Activated effector memory CD4-positive, alpha-beta T cell treated with Interleukin-2 at 50 U/mL for 16 hours (primary cell): ENCODE results near the gene ALMS1.
"Not testable (repeated sequence)": the region's sequence is repeated elsewhere in the genome, so short reads cannot be mapped to it uniquely, and the experiment has no call there.

Source experiments
- DNase-seq: peaks from one replicate; pipeline ENCODE4 v3.0.0-alpha.2; 2020

The ALMS1 gene

GRCh38 chr2:73630662-73631266, 245.1 kb downstream of the ALMS1 start:
- not testable (repeated sequence) for DNase-seq

- DNase-seq, result not testable (repeated sequence)
These were observed 251.3 kb downstream of the ALMS1 start for GRCh38 chr2:73636977-73637376.

- no peak for DNase-seq
These were observed 252.8 kb downstream of the ALMS1 start for GRCh38 chr2:73638429-73638828.

GRCh38 chr2:73640511-73640911, 254.9 kb downstream of the ALMS1 start:
- DNase-seq, result no peak

GRCh38 chr2:73640946-73641766, 255.5 kb downstream of the ALMS1 start:
- no peak for DNase-seq

- no peak for DNase-seq
These were observed 256.1 kb downstream of the ALMS1 start for GRCh38 chr2:73641767-73642062.

GRCh38 chr2:73642338-73643018, 256.8 kb downstream of the ALMS1 start, which contains the start of gene NAT8:
Gene NAT8 (minus strand): TSS chr2:73642422. CDS start chr2:73641628, 794 bp downstream.
- no peak for DNase-seq

GRCh38 chr2:73647690-73648089, 262.1 kb downstream of the ALMS1 start:
- not testable (repeated sequence) for DNase-seq

GRCh38 chr2:73651591-73652230, 266.1 kb downstream of the ALMS1 start:
- DNase-seq, result no peak

GRCh38 chr2:73652348-73652747, 266.7 kb downstream of the ALMS1 start:
- no peak for DNase-seq

- DNase-seq, result no peak
These were observed 268.5 kb downstream of the ALMS1 start for GRCh38 chr2:73654175-73654574.
